Keratinocyte (primary cell): Measurements from ENCODE around the gene INAVA. TPM values are rescaled to one million over a fixed set of nuclear protein-coding genes. Genes with fewer than 3 reads are reported as not detected.

Source experiments
- DNase-seq: peaks from one replicate; pipeline ENCODE4 v3.0.0-alpha.2; 2011; ENCODE audit warnings: low read depth, missing footprints, low spot score
- FAIRE-seq: peaks from 2 replicates; lab custom pipeline; 2011; peaks lifted over from hg19 to GRCh38; lab: Jason Lieb, UNC
- H2AFZ ChIP-seq: 2 replicates; pipeline ENCODE4 v1.6.0; 2012; ENCODE audit warnings: low read length, control low read depth, inconsistent platforms; ENCODE audit not compliant: control insufficient read depth
- H3K27ac ChIP-seq: 2 replicates; pipeline ENCODE4 v1.5.1; 2011; ENCODE audit warnings: low read length; ENCODE audit not compliant: control insufficient read depth, insufficient read depth
- H3K27me3 ChIP-seq: 3 replicates; pipeline ENCODE4 v1.6.0; 2011; ENCODE audit warnings: low read length; ENCODE audit not compliant: control insufficient read depth, insufficient read depth; ENCODE audit errors: extremely low read depth
- H3K36me3 ChIP-seq, 2 experiments: 2 replicates in 1 of 2; 3 replicates in 1 of 2; pipeline ENCODE4 v1.5.1; 2011; ENCODE audit warnings: low read length in 2 of 2, mild to moderate bottlenecking in 1 of 2; ENCODE audit not compliant: control insufficient read depth in 2 of 2, insufficient read depth in 2 of 2; ENCODE audit errors: extremely low read depth in 1 of 2
- H3K4me1 ChIP-seq: 3 replicates; pipeline ENCODE4 v1.5.1; 2011; ENCODE audit warnings: low read length; ENCODE audit not compliant: control insufficient read depth, insufficient read depth; ENCODE audit errors: extremely low read depth
- H3K4me2 ChIP-seq: 3 replicates; pipeline ENCODE4 v1.6.0; 2011; ENCODE audit warnings: low read depth, low read length; ENCODE audit not compliant: control insufficient read depth, insufficient read depth; ENCODE audit errors: extremely low read depth
- H3K4me3 ChIP-seq, 3 experiments: fragments of 200-600 bp in 1 of 3; sonication (generic) in 1 of 3; 2 replicates in 2 of 3; 3 replicates in 1 of 3; pipeline ENCODE4 v1.5.1; 2011 to 2016; ENCODE audit warnings: low read length in 3 of 3, mild to moderate bottlenecking in 3 of 3, control low read depth in 2 of 3, inconsistent platforms in 1 of 3, low read depth in 1 of 3, mixed read lengths in 1 of 3, mixed run types in 1 of 3, moderate library complexity in 1 of 3; ENCODE audit not compliant: control insufficient read depth in 2 of 3, insufficient read depth in 2 of 3; ENCODE audit errors: extremely low read depth in 1 of 3
- H3K79me2 ChIP-seq: 2 replicates; pipeline ENCODE4 v1.6.0; 2012; ENCODE audit warnings: low read length; ENCODE audit not compliant: control insufficient read depth, insufficient read depth
- H3K9ac ChIP-seq: 3 replicates; pipeline ENCODE4 v1.6.0; 2011; ENCODE audit warnings: low read length; ENCODE audit not compliant: control insufficient read depth, insufficient read depth; ENCODE audit errors: extremely low read depth
- H3K9me1 ChIP-seq: 3 replicates; pipeline ENCODE4 v1.6.0; 2011; ENCODE audit warnings: low read length; ENCODE audit not compliant: control insufficient read depth, insufficient read depth; ENCODE audit errors: extremely low read depth
- H3K9me3 ChIP-seq: 2 replicates; pipeline ENCODE4 v1.5.1; 2012; ENCODE audit warnings: low read depth, low read length; ENCODE audit not compliant: control insufficient read depth
- H4K20me1 ChIP-seq: 3 replicates; pipeline ENCODE4 v1.6.0; 2011; ENCODE audit warnings: low read length; ENCODE audit not compliant: control insufficient read depth, insufficient read depth; ENCODE audit errors: extremely low read depth
- CTCF ChIP-seq, 3 experiments: IDR thresholded peaks in 1 of 3; conservative IDR thresholded peaks in 1 of 3; optimal IDR thresholded peaks in 1 of 3; 2 replicates in 2 of 3; 3 replicates in 1 of 3; pipeline versions ENCODE3 to v1.5.1; 2011; ENCODE audit warnings: low read length in 3 of 3, mild to moderate bottlenecking in 3 of 3, moderate library complexity in 2 of 3, control low read depth in 1 of 3, inconsistent platforms in 1 of 3; ENCODE audit not compliant: insufficient read depth in 2 of 3; ENCODE audit errors: extremely low read depth in 1 of 3
- EZH2 ChIP-seq: IDR thresholded peaks from one replicate; pipeline ENCODE4 v1.6.1; 2012; ENCODE audit warnings: inconsistent platforms, mild to moderate bottlenecking, low read length, moderate library complexity
- dilution Hi-C: fragments of 300-500 bp; cut with MboI; formaldehyde crosslinking; loops from one replicate; pipeline ENCODE4 v1.7.0; 2020; ENCODE audit warnings: low sequenced_read_pairs; ENCODE audit not compliant: extremely low pct_ligation_motif_present
- polyA plus RNA-seq, 5 experiments: library from polyadenylated mRNA; depleted of rRNA in 3 of 5; stranded (reverse) in 3 of 5; stranded (forward) in 1 of 5; unstranded in 1 of 5; fragments of >200 nt; gene quantifications; 1 replicate in 1 of 5; 2 replicates in 3 of 5; 3 replicates in 1 of 5; pipeline versions ENCODE4 v1.2.1 to v1.2.3, GENCODE V29; 2011 to 2012; ENCODE audit warnings: missing spikeins in 2 of 5, low read depth in 1 of 5, low replicate concordance in 1 of 5

Gene INAVA
- polyA plus RNA-seq, 1 donor (not counting 4 experiments of a cell fraction or from before 2014, with no cell fraction given), result 12.5 TPM

GRCh38 chr1:200904772-200905171, 10.1 kb downstream of the INAVA start:
- Histone ChIP-seq H2AFZ (no peak overlapping the region), H3K9me1 (peaks cover 16% of the 10 kb centered on the region), H3K79me2 (no peaks in the 10 kb centered on the region), H3K9me3 (no peaks in the 10 kb centered on the region), H4K20me1 (peaks cover 4% of the 10 kb centered on the region), H3K36me3 (peaks cover 45 to 47% of the 10 kb centered on the region in 2 experiments), H3K27me3 (no peaks in the 10 kb centered on the region), H3K4me1 (peaks cover 38% of the 10 kb centered on the region), H3K27ac (no peak overlapping the region), H3K4me2 (no peak overlapping the region), H3K4me3 (no peak overlapping the region), H3K9ac (no peak overlapping the region)
- FAIRE-seq (no peak), DNase-seq (no peak)
- dilution Hi-C loops, result no loop called here
- no peak for TF ChIP-seq EZH2
- no peak for TF ChIP-seq CTCF (optimal IDR thresholded peaks at IDR 0.05 in 1 of 3, IDR thresholded peaks at IDR 0.05 in 1 of 3, conservative IDR thresholded peaks at IDR 0.05 in 1 of 3; ENCODE audit: extremely low read depth in 1 of 3, insufficient read depth in 2 of 3, low read length in 3 of 3)

GRCh38 chr1:200905411-200906052, 10.8 kb downstream of the INAVA start:
- dilution Hi-C loops, result no loop called here
- H3K27ac ChIP-seq, result no peak overlapping the region

More at GRCh38 chr1:200905411-200906052, 10.8 kb downstream of the INAVA start:
- DNase-seq (no peak), FAIRE-seq (peak; percentile 97)
- no peak overlapping the region for H3K4me3 ChIP-seq
- H3K4me1 ChIP-seq, result peaks cover 38% of the 10 kb centered on the region
- H3K79me2 ChIP-seq, result no peaks in the 10 kb centered on the region
- peaks cover 4% of the 10 kb centered on the region for H4K20me1 ChIP-seq
- H3K9me3 ChIP-seq, result no peaks in the 10 kb centered on the region
- H2AFZ ChIP-seq, result no peak overlapping the region
- no peaks in the 10 kb centered on the region for H3K27me3 ChIP-seq
- peaks cover 16% of the 10 kb centered on the region for H3K9me1 ChIP-seq
- no peak for TF ChIP-seq CTCF (optimal IDR thresholded peaks at IDR 0.05 in 1 of 3, IDR thresholded peaks at IDR 0.05 in 1 of 3, conservative IDR thresholded peaks at IDR 0.05 in 1 of 3; ENCODE audit: extremely low read depth in 1 of 3, insufficient read depth in 2 of 3, low read length in 3 of 3)
- TF ChIP-seq EZH2, result no peak
- H3K9ac ChIP-seq, result no peak overlapping the region
- H3K36me3 ChIP-seq, result peaks cover 42 to 44% of the 10 kb centered on the region in 2 experiments
- peak overlapping the region; percentile 8 for H3K4me2 ChIP-seq
